Measurements from ENCODE around the gene C1orf174. TPM values are rescaled to one million over a fixed set of nuclear protein-coding genes. Genes with fewer than 3 reads are reported as not detected.
A peak's percentile ranks its signal among the peaks of the same experiment; 100 is the strongest.

The C1orf174 gene
- total RNA-seq, 2 experiments from 2014 or later: 16.8 to 18.5 TPM

DNA sequence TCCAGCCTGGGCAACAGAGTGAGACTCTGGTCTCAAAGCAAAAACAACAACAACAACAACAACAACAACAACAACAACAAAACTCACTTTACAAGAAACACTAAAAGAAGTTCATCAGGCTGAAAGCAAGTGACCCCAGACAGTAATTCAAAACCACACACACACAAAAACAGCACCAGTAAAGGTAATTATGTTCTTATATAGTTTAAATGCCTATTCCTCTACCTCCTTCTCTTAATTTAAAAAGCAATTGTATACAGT lies 1.7 kb downstream of the C1orf174 start:
- Mint-ChIP-seq H3K27ac (peak overlapping the region; percentile 90), H3K36me3 (ENCODE audit: low read depth) (peaks cover 57% of the 10 kb centered on the region), H3K27me3 (no peaks in the 10 kb centered on the region), H3K9me3 (peaks cover 2% of the 10 kb centered on the region), H3K4me1 (ENCODE audit: low read depth) (peaks cover 62% of the 10 kb centered on the region), H3K4me3 (peak overlapping the region; percentile 85)
- peaks cover 15% of the 10 kb centered on the region for H3K36me3 ChIP-seq (ENCODE audit: insufficient read depth, low read length)
- intact Hi-C loops (cut with DNase I, micrococcal nuclease): no loop called here
- no peak for TF ChIP-seq CTCF (IDR thresholded peaks at IDR 0.05)
- H3K4me3 ChIP-seq (ENCODE audit: low read length): no peak overlapping the region
- no peak for DNase-seq
- ATAC-seq (ENCODE audit: poor library complexity): no peak
- H3K27ac ChIP-seq (ENCODE audit: low read depth in 1 of 2, low read length in 2 of 2): no peak overlapping the region
- peaks cover 9 to 11% of the 10 kb centered on the region in 2 experiments for H3K9me3 ChIP-seq (ENCODE audit: control insufficient read depth in 1 of 2, insufficient read depth in 1 of 2, low read length in 2 of 2)
- ChIA-PET CTCF (no interaction called here), POLR2A (no interaction called here)
- peaks cover 35% of the 10 kb centered on the region for H3K4me1 ChIP-seq (ENCODE audit: insufficient read depth, low read length)
- no peaks in the 10 kb centered on the region for H3K27me3 ChIP-seq (ENCODE audit: control insufficient read depth in 1 of 2, insufficient read depth in 2 of 2, low read length in 2 of 2)

- H3K27ac ChIP-seq (ENCODE audit: low read depth in 1 of 2, low read length in 2 of 2): no peak overlapping the region
- intact Hi-C loops (cut with DNase I, micrococcal nuclease): no loop called here
- Mint-ChIP-seq H3K9me3 (peaks cover 2% of the 10 kb centered on the region), H3K36me3 (ENCODE audit: low read depth) (peaks cover 65% of the 10 kb centered on the region), H3K27me3 (no peaks in the 10 kb centered on the region), H3K27ac (no peak overlapping the region), H3K4me3 (no peak overlapping the region), H3K4me1 (ENCODE audit: low read depth) (peaks cover 45% of the 10 kb centered on the region)
- peaks cover 18% of the 10 kb centered on the region for H3K4me1 ChIP-seq (ENCODE audit: insufficient read depth, low read length)
- no peak overlapping the region for H3K4me3 ChIP-seq (ENCODE audit: low read length)
- DNase-seq: no peak
- CTCF ChIA-PET: no interaction called here
- peaks cover 16% of the 10 kb centered on the region for H3K36me3 ChIP-seq (ENCODE audit: insufficient read depth, low read length)
- POLR2A ChIA-PET: no interaction called here
- TF ChIP-seq CTCF (IDR thresholded peaks at IDR 0.05): no peak
- H3K27me3 ChIP-seq (ENCODE audit: control insufficient read depth in 1 of 2, insufficient read depth in 2 of 2, low read length in 2 of 2): no peaks in the 10 kb centered on the region
- ATAC-seq (ENCODE audit: poor library complexity): no peak
- H3K9me3 ChIP-seq (ENCODE audit: control insufficient read depth in 1 of 2, insufficient read depth in 1 of 2, low read length in 2 of 2): peaks cover 9 to 11% of the 10 kb centered on the region in 2 experiments
These were observed 3.6 kb downstream of the C1orf174 start for GRCh38 chr1:3896396-3897000.

DNA sequence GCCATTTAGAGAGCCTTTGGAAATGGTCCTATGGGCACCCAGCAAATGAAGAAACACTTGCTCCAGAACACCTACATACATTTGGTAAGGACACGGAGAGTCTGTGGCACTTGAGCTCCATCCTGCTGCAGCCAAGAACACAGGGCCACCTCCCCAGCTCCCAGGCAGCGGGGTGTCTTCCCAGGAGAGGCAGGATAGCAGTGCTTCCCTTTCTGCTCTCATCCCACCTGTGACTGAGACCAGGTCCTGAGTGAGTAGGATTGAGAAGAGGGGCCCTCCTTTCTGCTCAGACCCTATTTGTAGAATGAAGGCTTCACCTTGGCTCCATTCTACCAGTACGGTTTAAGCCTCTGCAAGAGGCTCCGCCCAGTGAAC lies 4.1 kb downstream of the C1orf174 start:
- H3K9me3 ChIP-seq (ENCODE audit: control insufficient read depth in 1 of 2, insufficient read depth in 1 of 2, low read length in 2 of 2): peaks cover 9 to 11% of the 10 kb centered on the region in 2 experiments
- peaks cover 2% of the 10 kb centered on the region for H3K9me3 Mint-ChIP-seq
- peaks cover 18% of the 10 kb centered on the region for H3K4me1 ChIP-seq (ENCODE audit: insufficient read depth, low read length)
- no peak overlapping the region for H3K4me3 ChIP-seq (ENCODE audit: low read length)
- H3K36me3 ChIP-seq (ENCODE audit: insufficient read depth, low read length): peaks cover 22% of the 10 kb centered on the region
- no peak for TF ChIP-seq CTCF (IDR thresholded peaks at IDR 0.05)
- ChIA-PET POLR2A (no interaction called here), CTCF (no interaction called here)
- H3K4me1 Mint-ChIP-seq (ENCODE audit: low read depth): peaks cover 45% of the 10 kb centered on the region
- ATAC-seq (ENCODE audit: poor library complexity): no peak
- H3K4me3 Mint-ChIP-seq: no peak overlapping the region
- H3K27ac ChIP-seq (ENCODE audit: low read depth in 1 of 2, low read length in 2 of 2): no peak overlapping the region
- no peaks in the 10 kb centered on the region for H3K27me3 ChIP-seq (ENCODE audit: control insufficient read depth in 1 of 2, insufficient read depth in 2 of 2, low read length in 2 of 2)
- no peak overlapping the region for H3K27ac Mint-ChIP-seq
- no peaks in the 10 kb centered on the region for H3K27me3 Mint-ChIP-seq
- H3K36me3 Mint-ChIP-seq (ENCODE audit: low read depth): peaks cover 71% of the 10 kb centered on the region
- DNase-seq: no peak
- intact Hi-C loops (cut with DNase I, micrococcal nuclease): no loop called here
